ENCODE measurements around the gene NOXA1. TPM values are rescaled to one million over a fixed set of nuclear protein-coding genes. Genes with fewer than 3 reads are reported as not detected.

Gene NOXA1
- total and polyA plus RNA-seq, 7 donors: 1.4 to 16.4 (median 3.3) TPM

- Histone ChIP-seq H3K4me3 (no peak overlapping the region), H3K27me3 (no peaks in the 10 kb centered on the region), H3K36me3 (peaks cover 0 to 23% (median 0%) of the 10 kb centered on the region in 4 donors), H3K27ac (no peak overlapping the region), H3K4me1 (no peaks in the 10 kb centered on the region), H3K9me3 (no peaks in the 10 kb centered on the region)
- intact Hi-C loops (cut with DNase I): no loop called here
- TF ChIP-seq POLR2A (IDR thresholded peaks at IDR 0.05) (no peak), EP300 (IDR thresholded peaks at IDR 0.05) (no peak), CTCF (IDR thresholded peaks at IDR 0.05) (no peak), POLR2AphosphoS5 (IDR thresholded peaks at IDR 0.05) (no peak)
- DNase-seq: no peak
- WGBS, 2 donors: 87 to 92% methylated on average over 20 of the region's 20 CpGs
These were observed 25.3 kb upstream of the NOXA1 start for GRCh38 chr9:137397675-137398423.

GRCh38 chr9:137398561-137399468 is 24.4 kb upstream of the NOXA1 start:
- WGBS, 2 donors: 94 to 97% methylated on average over 60 of the region's 60 CpGs
- Histone ChIP-seq H3K9me3 (no peaks in the 10 kb centered on the region), H3K27ac (no peak overlapping the region), H3K36me3 (peaks cover 0 to 14% (median 0%) of the 10 kb centered on the region in 4 donors), H3K4me1 (no peaks in the 10 kb centered on the region), H3K27me3 (no peaks in the 10 kb centered on the region), H3K4me3 (no peak overlapping the region)
- no peak for DNase-seq
- intact Hi-C loops (cut with DNase I): no loop called here
- no peak for TF ChIP-seq EP300 (IDR thresholded peaks at IDR 0.05)

GRCh38 chr9:137402746-137403145 is 20.4 kb upstream of the NOXA1 start:
- H3K4me1 ChIP-seq: peaks cover 0 to 16% (median 15%) of the 10 kb centered on the region in 4 donors
- no peak for DNase-seq
- 86 to 87% methylated on average over 11 of the region's 11 CpGs for WGBS, 2 donors
- H3K9me3 ChIP-seq: no peaks in the 10 kb centered on the region
- H3K4me3 ChIP-seq: no peak overlapping the region
- no peak overlapping the region for H3K27ac ChIP-seq
- H3K27me3 ChIP-seq: peaks cover 0 to 5% (median 0%) of the 10 kb centered on the region in 3 donors
- TF ChIP-seq CTCF (IDR thresholded peaks at IDR 0.05) (no peak), POLR2AphosphoS5 (IDR thresholded peaks at IDR 0.05) (no peak), EP300 (IDR thresholded peaks at IDR 0.05) (no peak), POLR2A (IDR thresholded peaks at IDR 0.05) (no peak)
- intact Hi-C loops (cut with DNase I): no loop called here
- H3K36me3 ChIP-seq: no peaks in the 10 kb centered on the region

- Histone ChIP-seq H3K36me3 (no peaks in the 10 kb centered on the region), H3K4me1 (peaks cover 0 to 18% (median 16%) of the 10 kb centered on the region in 4 donors), H3K27me3 (peaks cover 0 to 5% (median 0%) of the 10 kb centered on the region in 3 donors), H3K4me3 (no peak overlapping the region), H3K9me3 (no peaks in the 10 kb centered on the region), H3K27ac (no peak overlapping the region)
- DNase-seq: no peak
- intact Hi-C loops (cut with DNase I): no loop called here
- TF ChIP-seq CTCF (IDR thresholded peaks at IDR 0.05) (no peak), POLR2AphosphoS5 (IDR thresholded peaks at IDR 0.05) (no peak), POLR2A (IDR thresholded peaks at IDR 0.05) (no peak), EP300 (IDR thresholded peaks at IDR 0.05) (no peak)
- 95 to 96% methylated on average over 15 of the region's 15 CpGs for WGBS, 2 donors
These were observed 19.9 kb upstream of the NOXA1 start for GRCh38 chr9:137403269-137403668.

All from sigmoid colon (tissue), 7 donors.